WTC11 (cell line): Measurements from ENCODE around the gene FN3K. TPM values are rescaled to one million over a fixed set of nuclear protein-coding genes. Genes with fewer than 3 reads are reported as not detected.

Experiments used
- ATAC-seq: fragments of 200-7000 bp; cut with Tn5 transposase; 2 replicates; pipeline ENCODE4 v1.10.0; 2021; ENCODE audit warnings: mild to moderate bottlenecking, moderate library complexity
- CTCF ChIA-PET: fragments of 300-600 bp; sonication (Branson Sonifier 250); formaldehyde crosslinking; loops from one replicate; lab custom pipeline; 2021; ENCODE audit warnings: antibody characterized with exemption; lab: Charles Lee
- POLR2A ChIA-PET: fragments of 350-600 bp; sonication (Branson Sonifier 250); formaldehyde crosslinking; loops from one replicate; lab custom pipeline; 2021; ENCODE audit warnings: antibody characterized with exemption; lab: Charles Lee
- DNase-seq: peaks from one replicate; pipeline ENCODE4 v3.0.0; 2021; ENCODE audit warnings: low spot score
- H3K27ac Mint-ChIP-seq: 2 replicates; pipeline ENCODE4 v1.8.0; 2021; ENCODE audit warnings: mixed read lengths
- H3K27me3 Mint-ChIP-seq: 2 replicates; pipeline ENCODE4 v1.8.0; 2021; ENCODE audit warnings: low read depth, mild to moderate bottlenecking, moderate library complexity, mixed read lengths
- H3K36me3 Mint-ChIP-seq: 2 replicates; pipeline ENCODE4 v1.8.0; 2021; ENCODE audit warnings: mixed read lengths
- H3K4me1 Mint-ChIP-seq: 2 replicates; pipeline ENCODE4 v1.8.0; 2022; ENCODE audit warnings: mixed read lengths
- H3K4me3 Mint-ChIP-seq: 2 replicates; pipeline ENCODE4 v1.8.0; 2021; ENCODE audit warnings: mild to moderate bottlenecking, moderate library complexity, mixed read lengths
- H3K9me3 Mint-ChIP-seq: 2 replicates; pipeline ENCODE4 v1.8.0; 2021; ENCODE audit warnings: mixed read lengths
- CREM ChIP-seq: sonication (generic); formaldehyde crosslinking; IDR thresholded peaks from 2 replicates; pipeline ENCODE4 v1.8.1; 2022; ENCODE audit warnings: mild to moderate bottlenecking, missing genetic modification reagents, moderate library complexity
- ESRRA ChIP-seq: sonication (generic); formaldehyde crosslinking; IDR thresholded peaks from 2 replicates; pipeline ENCODE4 v1.8.1; 2022; ENCODE audit warnings: mild to moderate bottlenecking, missing genetic modification reagents, borderline replicate concordance
- ETV6 ChIP-seq: sonication (generic); formaldehyde crosslinking; IDR thresholded peaks from 2 replicates; pipeline ENCODE4 v1.8.1; 2022; ENCODE audit warnings: mild to moderate bottlenecking, missing genetic modification reagents
- FOXJ3 ChIP-seq: sonication (generic); formaldehyde crosslinking; IDR thresholded peaks from 2 replicates; pipeline ENCODE4 v1.9.0; 2021; ENCODE audit warnings: missing genetic modification reagents, mild to moderate bottlenecking, borderline replicate concordance
- GRHL2 ChIP-seq: fragments of 250-450 bp; sonication (Bioruptor Pico); IDR thresholded peaks from 2 replicates; pipeline ENCODE4 v1.8.0; 2022; ENCODE audit warnings: mild to moderate bottlenecking, moderate library complexity; ENCODE audit not compliant: insufficient replicate concordance, severe bottlenecking
- HMGA2 ChIP-seq: fragments of 250-450 bp; sonication (Bioruptor Pico); IDR thresholded peaks from 2 replicates; pipeline ENCODE4 v1.4.0; 2021; ENCODE audit warnings: mild to moderate bottlenecking, moderate library complexity
- JAZF1 ChIP-seq: fragments of 250-450 bp; sonication (Bioruptor Pico); IDR thresholded peaks from 2 replicates; pipeline ENCODE4 v1.9.0; 2021; ENCODE audit warnings: moderate library complexity, mild to moderate bottlenecking, inconsistent platforms
- NR1H2 ChIP-seq: sonication (generic); formaldehyde crosslinking; IDR thresholded peaks from 2 replicates; pipeline ENCODE4 v1.9.0; 2021; ENCODE audit warnings: mild to moderate bottlenecking, moderate library complexity, missing genetic modification reagents
- RELA ChIP-seq: sonication (generic); formaldehyde crosslinking; IDR thresholded peaks from 2 replicates; pipeline ENCODE4 v1.8.1; 2022; ENCODE audit warnings: missing genetic modification reagents, mild to moderate bottlenecking, borderline replicate concordance
- SMAD3 ChIP-seq: sonication (generic); formaldehyde crosslinking; IDR thresholded peaks from 2 replicates; pipeline ENCODE4 v1.8.0; 2022; ENCODE audit warnings: missing genetic modification reagents, mild to moderate bottlenecking, borderline replicate concordance
- SOX15 ChIP-seq: fragments of 250-450 bp; sonication (Bioruptor Pico); IDR thresholded peaks from 2 replicates; pipeline ENCODE4 v1.9.0; 2021; ENCODE audit warnings: mild to moderate bottlenecking
- TEAD1 ChIP-seq: sonication (generic); formaldehyde crosslinking; IDR thresholded peaks from 2 replicates; pipeline ENCODE4 v1.8.0; 2022; ENCODE audit warnings: mild to moderate bottlenecking, missing genetic modification reagents
- ZNF121 ChIP-seq: sonication (generic); formaldehyde crosslinking; IDR thresholded peaks from 2 replicates; pipeline ENCODE4 v1.8.0; 2023; ENCODE audit warnings: missing genetic modification reagents
- ZNF263 ChIP-seq: sonication (generic); formaldehyde crosslinking; IDR thresholded peaks from 2 replicates; pipeline ENCODE4 v1.8.1; 2022; ENCODE audit warnings: low read depth, mild to moderate bottlenecking, moderate library complexity, missing genetic modification reagents
- ZNF317 ChIP-seq: sonication (generic); formaldehyde crosslinking; IDR thresholded peaks from 2 replicates; pipeline ENCODE4 v1.8.1; 2023; ENCODE audit warnings: low read depth, mild to moderate bottlenecking, moderate library complexity, missing genetic modification reagents, borderline replicate concordance
- ZNF416 ChIP-seq: fragments of 250-450 bp; sonication (Bioruptor Pico); IDR thresholded peaks from 2 replicates; pipeline ENCODE4 v1.9.0; 2021; ENCODE audit warnings: mild to moderate bottlenecking, inconsistent platforms
- total RNA-seq: library from RNA; stranded (reverse); gene quantifications from 3 replicates; pipeline ENCODE4 v1.2.3, GENCODE V29; 2021
- TF ChIP-seq, protein P1 (sequence below): sonication (generic); formaldehyde crosslinking; IDR thresholded peaks from 2 replicates; pipeline ENCODE4 v1.8.0; 2022; ENCODE audit warnings: mild to moderate bottlenecking, missing genetic modification reagents
- TF ChIP-seq, protein P2 (sequence below): sonication (generic); formaldehyde crosslinking; IDR thresholded peaks from 2 replicates; pipeline ENCODE4 v1.8.0; 2022; ENCODE audit warnings: mild to moderate bottlenecking, missing genetic modification reagents
- TF ChIP-seq, protein P3 (sequence below): sonication (generic); formaldehyde crosslinking; IDR thresholded peaks from 2 replicates; pipeline ENCODE4 v1.8.0; 2022; ENCODE audit warnings: mild to moderate bottlenecking, missing genetic modification reagents
- TF ChIP-seq, protein P4 (sequence below): sonication (generic); formaldehyde crosslinking; IDR thresholded peaks from 2 replicates; pipeline ENCODE4 v1.8.1; 2023; ENCODE audit warnings: mild to moderate bottlenecking, missing genetic modification reagents, moderate library complexity
- TF ChIP-seq, protein P5 (sequence below): sonication (generic); formaldehyde crosslinking; IDR thresholded peaks from 2 replicates; pipeline ENCODE4 v1.8.1; 2023; ENCODE audit warnings: mild to moderate bottlenecking, missing genetic modification reagents
- TF ChIP-seq, protein P6 (sequence below): sonication (generic); formaldehyde crosslinking; IDR thresholded peaks from 2 replicates; pipeline ENCODE4 v1.8.1; 2022; ENCODE audit warnings: missing genetic modification reagents, borderline replicate concordance

FN3K gene
- total RNA-seq, 1 experiment from 2014 or later = 19.3 TPM

DNA sequence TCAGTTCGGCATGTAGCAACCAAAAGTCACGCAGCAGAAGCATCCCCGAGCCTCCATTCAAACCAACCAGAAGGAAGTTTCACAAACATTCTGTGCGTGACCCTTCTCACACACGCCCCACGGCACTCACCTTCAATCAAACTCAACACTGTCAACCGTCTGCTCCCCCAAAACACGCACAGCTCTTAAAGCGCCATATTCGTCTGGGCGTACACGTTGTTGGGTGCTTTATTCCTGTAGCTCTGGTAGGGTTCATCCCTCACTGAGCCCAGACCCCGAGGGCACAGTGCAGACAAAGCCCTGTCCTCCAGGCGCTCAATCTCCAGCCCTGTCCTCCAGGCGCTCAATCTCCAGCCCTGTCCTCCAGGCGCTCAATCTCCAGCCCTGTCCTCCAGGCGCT, 39.2 kb upstream of the FN3K start:
- CTCF ChIA-PET = no interaction called here
- DNase-seq (no peak), ATAC-seq (no peak)
- Mint-ChIP-seq H3K27me3 (peaks cover 58% of the 10 kb centered on the region), H3K4me3 (no peak overlapping the region), H3K4me1 (no peaks in the 10 kb centered on the region), H3K27ac (no peak overlapping the region), H3K9me3 (peaks cover 8% of the 10 kb centered on the region)
- TF ChIP-seq ZNF263 (CRISPR knock-in tag) (no peak), RELA (CRISPR knock-in tag) (no peak), NR1H2 (no peak), SOX15 (no peak), ZNF121 (CRISPR knock-in tag) (no peak), CREM (CRISPR knock-in tag) (no peak), HMGA2 (no peak), JAZF1 (no peak), ZNF416 (CRISPR knock-in tag) (no peak), TEAD1 (CRISPR knock-in tag) (no peak), GRHL2 (no peak), FOXJ3 (CRISPR knock-in tag) (no peak), ESRRA (CRISPR knock-in tag) (no peak), ETV6 (CRISPR knock-in tag) (no peak)
- TF ChIP-seq, protein P1, sequence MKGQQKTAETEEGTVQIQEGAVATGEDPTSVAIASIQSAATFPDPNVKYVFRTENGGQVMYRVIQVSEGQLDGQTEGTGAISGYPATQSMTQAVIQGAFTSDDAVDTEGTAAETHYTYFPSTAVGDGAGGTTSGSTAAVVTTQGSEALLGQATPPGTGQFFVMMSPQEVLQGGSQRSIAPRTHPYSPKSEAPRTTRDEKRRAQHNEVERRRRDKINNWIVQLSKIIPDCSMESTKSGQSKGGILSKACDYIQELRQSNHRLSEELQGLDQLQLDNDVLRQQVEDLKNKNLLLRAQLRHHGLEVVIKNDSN (CRISPR knock-in tag) = no peak
- TF ChIP-seq, protein P2, sequence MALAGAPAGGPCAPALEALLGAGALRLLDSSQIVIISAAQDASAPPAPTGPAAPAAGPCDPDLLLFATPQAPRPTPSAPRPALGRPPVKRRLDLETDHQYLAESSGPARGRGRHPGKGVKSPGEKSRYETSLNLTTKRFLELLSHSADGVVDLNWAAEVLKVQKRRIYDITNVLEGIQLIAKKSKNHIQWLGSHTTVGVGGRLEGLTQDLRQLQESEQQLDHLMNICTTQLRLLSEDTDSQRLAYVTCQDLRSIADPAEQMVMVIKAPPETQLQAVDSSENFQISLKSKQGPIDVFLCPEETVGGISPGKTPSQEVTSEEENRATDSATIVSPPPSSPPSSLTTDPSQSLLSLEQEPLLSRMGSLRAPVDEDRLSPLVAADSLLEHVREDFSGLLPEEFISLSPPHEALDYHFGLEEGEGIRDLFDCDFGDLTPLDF (CRISPR knock-in tag) = no peak
- TF ChIP-seq, protein P3, sequence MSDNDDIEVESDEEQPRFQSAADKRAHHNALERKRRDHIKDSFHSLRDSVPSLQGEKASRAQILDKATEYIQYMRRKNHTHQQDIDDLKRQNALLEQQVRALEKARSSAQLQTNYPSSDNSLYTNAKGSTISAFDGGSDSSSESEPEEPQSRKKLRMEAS (CRISPR knock-in tag) = no peak
- TF ChIP-seq, protein P4, sequence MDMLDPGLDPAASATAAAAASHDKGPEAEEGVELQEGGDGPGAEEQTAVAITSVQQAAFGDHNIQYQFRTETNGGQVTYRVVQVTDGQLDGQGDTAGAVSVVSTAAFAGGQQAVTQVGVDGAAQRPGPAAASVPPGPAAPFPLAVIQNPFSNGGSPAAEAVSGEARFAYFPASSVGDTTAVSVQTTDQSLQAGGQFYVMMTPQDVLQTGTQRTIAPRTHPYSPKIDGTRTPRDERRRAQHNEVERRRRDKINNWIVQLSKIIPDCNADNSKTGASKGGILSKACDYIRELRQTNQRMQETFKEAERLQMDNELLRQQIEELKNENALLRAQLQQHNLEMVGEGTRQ = no peak
- TF ChIP-seq, all 79 proteins: peak for 0
- POLR2A ChIA-PET = no interaction called here
- H3K36me3 Mint-ChIP-seq = peaks cover 4% of the 10 kb centered on the region

DNA sequence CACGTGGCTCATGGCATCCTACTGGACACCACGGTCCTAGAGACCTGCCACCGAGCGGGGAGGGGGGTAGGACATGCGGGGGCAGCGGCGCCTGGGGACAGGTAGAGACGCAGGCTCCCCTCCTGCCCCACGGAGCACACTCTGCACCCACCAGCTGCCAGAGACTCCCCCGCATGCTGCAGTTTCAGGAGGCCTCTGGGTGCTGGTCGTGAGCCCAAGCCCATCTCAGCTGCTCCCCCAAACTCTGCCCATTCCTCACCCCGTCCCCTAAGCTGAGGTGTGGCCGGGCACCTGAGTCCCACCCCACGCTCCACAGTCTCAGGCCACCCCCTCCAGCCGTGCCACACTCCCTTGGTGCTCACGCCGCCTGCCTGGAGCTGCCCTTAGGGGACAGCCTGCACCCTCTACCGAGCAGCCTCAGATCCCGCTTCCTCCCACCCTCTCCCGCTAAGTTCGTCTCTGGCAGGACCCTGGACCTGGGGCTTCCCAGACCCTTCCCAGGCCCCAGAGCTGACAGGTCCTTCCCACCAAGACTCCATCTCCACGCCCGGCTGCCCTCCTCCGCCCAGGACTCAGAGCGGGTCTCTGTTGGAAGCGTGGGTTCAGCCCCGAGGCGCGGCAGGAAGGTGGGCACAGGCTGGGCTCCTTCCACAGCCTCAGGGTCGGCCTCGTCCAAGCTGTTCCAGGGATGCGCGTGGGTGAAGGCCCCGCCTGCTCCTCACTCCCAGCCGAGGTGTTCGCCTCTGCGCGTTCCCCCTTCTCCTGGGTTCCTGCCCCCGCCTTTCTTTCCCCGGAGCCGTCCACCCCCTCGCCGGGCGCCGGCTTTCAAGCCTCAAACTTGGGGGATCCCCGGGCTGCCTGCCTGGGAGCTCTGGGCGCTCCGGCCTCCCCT, 38.3 kb upstream of the FN3K start:
- POLR2A ChIA-PET = no interaction called here
- CTCF ChIA-PET = interaction anchor here (0.9 to 2.0 kb wide), 5 partner anchors 15 to 71 kb away, joined by 3 to 9 read pairs (median 3); no protein-coding TSS in a partner anchor
- H3K9me3 Mint-ChIP-seq = peaks cover 8% of the 10 kb centered on the region
- no peak overlapping the region for H3K27ac Mint-ChIP-seq
- H3K27me3 Mint-ChIP-seq = peaks cover 58% of the 10 kb centered on the region
- ATAC-seq (no peak; the same call in 1 of the 2 replicates), DNase-seq (peak; percentile 38)
- TF ChIP-seq ZNF317 (CRISPR knock-in tag) (no peak), RELA (CRISPR knock-in tag) (no peak), SMAD3 (CRISPR knock-in tag) (no peak)
- TF ChIP-seq, protein P5, sequence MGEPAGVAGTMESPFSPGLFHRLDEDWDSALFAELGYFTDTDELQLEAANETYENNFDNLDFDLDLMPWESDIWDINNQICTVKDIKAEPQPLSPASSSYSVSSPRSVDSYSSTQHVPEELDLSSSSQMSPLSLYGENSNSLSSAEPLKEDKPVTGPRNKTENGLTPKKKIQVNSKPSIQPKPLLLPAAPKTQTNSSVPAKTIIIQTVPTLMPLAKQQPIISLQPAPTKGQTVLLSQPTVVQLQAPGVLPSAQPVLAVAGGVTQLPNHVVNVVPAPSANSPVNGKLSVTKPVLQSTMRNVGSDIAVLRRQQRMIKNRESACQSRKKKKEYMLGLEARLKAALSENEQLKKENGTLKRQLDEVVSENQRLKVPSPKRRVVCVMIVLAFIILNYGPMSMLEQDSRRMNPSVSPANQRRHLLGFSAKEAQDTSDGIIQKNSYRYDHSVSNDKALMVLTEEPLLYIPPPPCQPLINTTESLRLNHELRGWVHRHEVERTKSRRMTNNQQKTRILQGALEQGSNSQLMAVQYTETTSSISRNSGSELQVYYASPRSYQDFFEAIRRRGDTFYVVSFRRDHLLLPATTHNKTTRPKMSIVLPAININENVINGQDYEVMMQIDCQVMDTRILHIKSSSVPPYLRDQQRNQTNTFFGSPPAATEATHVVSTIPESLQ (CRISPR knock-in tag) = no peak
- TF ChIP-seq, protein P6, sequence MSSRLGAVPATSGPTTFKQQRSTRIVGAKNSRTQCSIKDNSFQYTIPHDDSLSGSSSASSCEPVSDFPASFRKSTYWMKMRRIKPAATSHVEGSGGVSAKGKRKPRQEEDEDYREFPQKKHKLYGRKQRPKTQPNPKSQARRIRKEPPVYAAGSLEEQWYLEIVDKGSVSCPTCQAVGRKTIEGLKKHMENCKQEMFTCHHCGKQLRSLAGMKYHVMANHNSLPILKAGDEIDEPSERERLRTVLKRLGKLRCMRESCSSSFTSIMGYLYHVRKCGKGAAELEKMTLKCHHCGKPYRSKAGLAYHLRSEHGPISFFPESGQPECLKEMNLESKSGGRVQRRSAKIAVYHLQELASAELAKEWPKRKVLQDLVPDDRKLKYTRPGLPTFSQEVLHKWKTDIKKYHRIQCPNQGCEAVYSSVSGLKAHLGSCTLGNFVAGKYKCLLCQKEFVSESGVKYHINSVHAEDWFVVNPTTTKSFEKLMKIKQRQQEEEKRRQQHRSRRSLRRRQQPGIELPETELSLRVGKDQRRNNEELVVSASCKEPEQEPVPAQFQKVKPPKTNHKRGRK (CRISPR knock-in tag) = no peak
- no peaks in the 10 kb centered on the region for H3K4me1 Mint-ChIP-seq
- peaks cover 4% of the 10 kb centered on the region for H3K36me3 Mint-ChIP-seq
- peak overlapping the region; percentile 60 for H3K4me3 Mint-ChIP-seq
